Transverse colon (tissue), 4 donors: ENCODE data around the gene GRPR. TPM values are rescaled to one million over a fixed set of nuclear protein-coding genes. Genes with fewer than 3 reads are reported as not detected.
"Not testable (repeated sequence)": the region's sequence is repeated elsewhere in the genome, so short reads cannot be mapped to it uniquely, and the experiment has no call there.

Source experiments
- DNase-seq: peaks from one replicate; pipeline ENCODE4 v3.0.0-alpha.2; 2019
- H3K27ac ChIP-seq, 4 donors: fragments of 200-600 bp; sonication (generic); 2 replicates each; pipeline ENCODE4 v1.5.1; 2016 to 2018; ENCODE audit warnings: inconsistent platforms in 4 of 4
- H3K27me3 ChIP-seq: fragments of 200-600 bp; sonication (generic); 2 replicates; pipeline ENCODE4 v1.5.1; 2017; ENCODE audit warnings: inconsistent platforms
- H3K36me3 ChIP-seq, 4 donors: fragments of 200-600 bp; sonication (generic); 2 replicates each; pipeline ENCODE4 v1.5.1; 2017 to 2019; ENCODE audit warnings: inconsistent platforms in 4 of 4
- H3K4me1 ChIP-seq, 4 donors: fragments of 200-600 bp; sonication (generic); 2 replicates each; pipeline ENCODE4 v1.5.1; 2017 to 2020; ENCODE audit warnings: inconsistent platforms in 4 of 4
- H3K4me3 ChIP-seq, 4 donors: fragments of 200-600 bp; sonication (generic); 1 replicate in 1 of 4; 2 replicates in 3 of 4; pipeline versions ENCODE4 v1.5.1 to v1.6.1; 2017 to 2019; ENCODE audit warnings: inconsistent platforms in 4 of 4
- H3K9me3 ChIP-seq, 2 donors: fragments of 200-600 bp; sonication (generic); 2 replicates each; pipeline ENCODE4 v1.5.1; 2017 to 2019; ENCODE audit warnings: inconsistent platforms in 2 of 2
- EP300 ChIP-seq: sonication (generic); formaldehyde crosslinking; IDR thresholded peaks from one replicate; pipeline ENCODE4 v1.6.1; 2017; ENCODE audit warnings: antibody characterized with exemption, low read depth
- POLR2A ChIP-seq: fragments of 450-650 bp; IDR thresholded peaks from one replicate; pipeline ENCODE4 v1.6.1; 2016; ENCODE audit warnings: antibody characterized with exemption, mild to moderate bottlenecking, moderate library complexity
- POLR2AphosphoS5 ChIP-seq, 3 donors: sonication (generic); formaldehyde crosslinking; IDR thresholded peaks; one replicate each; pipeline ENCODE4 v1.6.1; 2016; ENCODE audit warnings: antibody characterized with exemption in 3 of 3
- WGBS, 2 donors: methylation state at CpG; one replicate each; pipeline ENCODE4 v1.1.5; 2018; ENCODE audit warnings: low coverage in 1 of 2; 5-methylcytosine and 5-hydroxymethylcytosine counted together
- in situ Hi-C, 4 donors: fragments of 200-750 bp; cut with MboI; loops; one replicate each; pipeline versions ENCODE4 v1.15.0 to v1.15.1; 2017; ENCODE audit warnings: low sequenced_read_pairs in 3 of 4, low pct_ligation_motif_present in 1 of 4, low pct_unique_long_range_greater_than_20kb in 1 of 4
- intact Hi-C: fragments of 100-400 bp; cut with DNase I; formaldehyde crosslinking; loops from one replicate; pipeline ENCODE4 v1.15.1; 2023; ENCODE audit warnings: low total_unique reads
- total RNA-seq, 4 donors: library from RNA; depleted of rRNA; stranded (reverse); fragments of >200 nt; gene quantifications; one replicate each; pipeline ENCODE4 v1.1.0, GENCODE V29; 2016
- TF ChIP-seq, protein P1 (sequence below), 5 experiments: fragments of 200-600 bp in 3 of 5; fragments of 450-650 bp in 2 of 5; sonication (generic) in 3 of 5; IDR thresholded peaks; 1 replicate in 2 of 5; 2 replicates in 3 of 5; pipeline ENCODE4 v1.5.1; 2016 to 2017; ENCODE audit warnings: antibody characterized with exemption in 5 of 5, inconsistent platforms in 3 of 5, mild to moderate bottlenecking in 2 of 5, moderate library complexity in 1 of 5

Gene GRPR
- total RNA-seq, 4 donors from 2014 or later, result 0.16 to 0.96 TPM; not detected in 2

DNA sequence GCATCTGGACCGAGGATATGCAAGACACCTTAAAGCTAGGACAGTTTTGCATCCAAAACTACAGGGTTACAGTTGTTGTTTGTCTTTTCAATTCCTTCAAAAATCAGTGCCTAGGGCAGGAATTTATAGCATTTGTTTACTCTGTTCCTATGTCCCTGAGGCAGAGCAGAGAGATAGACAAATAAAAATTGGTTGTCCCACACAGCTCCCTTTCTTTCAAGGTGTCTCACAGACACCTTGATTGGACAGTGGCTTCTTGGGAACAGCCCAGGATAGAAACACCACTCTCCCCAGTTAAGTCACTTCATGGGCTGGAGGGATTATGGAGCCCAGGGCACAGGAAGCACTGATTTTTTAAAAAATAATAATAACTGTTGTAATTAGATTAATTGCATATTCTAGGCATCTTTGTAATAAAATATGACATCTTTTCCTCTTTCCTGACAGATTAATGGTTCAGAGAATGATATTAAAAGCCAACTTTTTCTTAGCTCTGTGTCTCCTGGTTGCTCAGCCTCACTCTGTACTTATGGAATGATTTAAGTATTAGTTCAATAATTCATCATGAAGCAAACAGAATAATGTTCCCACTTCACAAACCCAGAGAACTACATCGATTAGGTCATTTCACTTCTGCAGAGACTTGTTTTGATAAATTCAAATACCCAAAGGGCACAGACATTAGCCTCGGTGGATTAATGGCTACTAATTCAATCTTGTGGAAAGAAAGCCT, 52.1 kb downstream of the GRPR start:
- DNase-seq, result no peak
- Histone ChIP-seq H3K4me3 (no peak overlapping the region), H3K4me1 (no peaks in the 10 kb centered on the region), H3K36me3 (no peaks in the 10 kb centered on the region), H3K27ac (no peak overlapping the region), H3K9me3 (no peaks in the 10 kb centered on the region), H3K27me3 (no peaks in the 10 kb centered on the region)
- intact Hi-C loops (no loop called here), in situ Hi-C loops (no loop called here)
- TF ChIP-seq, protein P1, sequence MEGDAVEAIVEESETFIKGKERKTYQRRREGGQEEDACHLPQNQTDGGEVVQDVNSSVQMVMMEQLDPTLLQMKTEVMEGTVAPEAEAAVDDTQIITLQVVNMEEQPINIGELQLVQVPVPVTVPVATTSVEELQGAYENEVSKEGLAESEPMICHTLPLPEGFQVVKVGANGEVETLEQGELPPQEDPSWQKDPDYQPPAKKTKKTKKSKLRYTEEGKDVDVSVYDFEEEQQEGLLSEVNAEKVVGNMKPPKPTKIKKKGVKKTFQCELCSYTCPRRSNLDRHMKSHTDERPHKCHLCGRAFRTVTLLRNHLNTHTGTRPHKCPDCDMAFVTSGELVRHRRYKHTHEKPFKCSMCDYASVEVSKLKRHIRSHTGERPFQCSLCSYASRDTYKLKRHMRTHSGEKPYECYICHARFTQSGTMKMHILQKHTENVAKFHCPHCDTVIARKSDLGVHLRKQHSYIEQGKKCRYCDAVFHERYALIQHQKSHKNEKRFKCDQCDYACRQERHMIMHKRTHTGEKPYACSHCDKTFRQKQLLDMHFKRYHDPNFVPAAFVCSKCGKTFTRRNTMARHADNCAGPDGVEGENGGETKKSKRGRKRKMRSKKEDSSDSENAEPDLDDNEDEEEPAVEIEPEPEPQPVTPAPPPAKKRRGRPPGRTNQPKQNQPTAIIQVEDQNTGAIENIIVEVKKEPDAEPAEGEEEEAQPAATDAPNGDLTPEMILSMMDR (IDR thresholded peaks at IDR 0.05), result no peak
- TF ChIP-seq POLR2A (no peak), POLR2AphosphoS5 (IDR thresholded peaks at IDR 0.05) (no peak), EP300 (no peak)
- WGBS, 2 donors, result 57 to 71% methylated on average over 1 to 3 of the region's 3 CpGs

DNA sequence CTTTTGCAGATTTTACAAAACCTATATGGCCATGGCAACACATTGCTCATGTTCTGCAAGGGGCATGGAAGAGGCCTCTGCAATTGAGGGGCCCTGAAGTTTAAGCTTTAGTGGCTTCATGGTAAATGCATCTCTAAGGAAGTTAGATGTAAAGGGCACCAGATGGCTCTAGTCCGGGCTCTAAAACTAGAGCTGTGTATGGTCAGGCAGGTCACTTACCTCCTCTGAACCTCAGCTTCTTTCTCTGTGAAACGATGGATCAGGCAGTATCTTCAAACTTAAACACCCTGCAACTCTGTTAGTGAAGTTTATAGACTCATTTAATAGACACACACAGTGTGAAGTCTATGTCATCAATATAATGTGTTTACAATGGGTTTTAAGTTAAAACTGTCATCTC, 53.9 kb downstream of the GRPR start:
- Histone ChIP-seq H3K4me3 (no peak overlapping the region), H3K27ac (no peak overlapping the region), H3K27me3 (no peaks in the 10 kb centered on the region), H3K9me3 (no peaks in the 10 kb centered on the region), H3K4me1 (no peaks in the 10 kb centered on the region), H3K36me3 (no peaks in the 10 kb centered on the region)
- WGBS, 2 donors, result 42% methylated on average over 2 of the region's 2 CpGs; no CpG with 5 or more reads in 1 of the 2 donors
- in situ Hi-C loops (no loop called here), intact Hi-C loops (no loop called here)
- no peak for TF ChIP-seq EP300
- TF ChIP-seq POLR2AphosphoS5 (IDR thresholded peaks at IDR 0.05), result no peak
- TF ChIP-seq POLR2A, result no peak
- DNase-seq, result no peak

DNA sequence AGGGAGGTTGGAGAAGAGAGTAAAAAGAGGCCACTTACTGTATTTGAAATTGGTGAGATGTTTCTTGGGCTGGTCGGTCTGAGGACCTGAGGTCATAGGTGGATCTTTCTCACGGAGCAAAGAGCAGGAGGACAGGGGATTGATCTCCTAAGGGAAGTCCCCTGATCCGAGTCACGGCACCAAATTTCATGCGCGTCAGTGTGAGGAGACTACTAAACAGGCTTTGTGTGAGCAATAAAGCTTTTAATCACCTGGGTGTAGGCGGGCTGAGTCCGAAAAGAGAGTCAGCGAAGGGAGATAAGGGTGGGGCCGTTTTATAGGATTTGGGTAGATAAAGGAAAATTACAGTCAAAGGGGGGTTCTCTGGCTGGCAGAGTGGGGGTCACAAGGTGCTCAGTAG, 60.5 kb downstream of the GRPR start:
- 48 to 55% methylated on average over 5 to 10 of the region's 10 CpGs for WGBS, 2 donors
- H3K4me1 ChIP-seq, H3K27me3 ChIP-seq, H3K27ac ChIP-seq, in situ Hi-C loops, H3K36me3 ChIP-seq, H3K4me3 ChIP-seq, H3K9me3 ChIP-seq, intact Hi-C loops: not testable (repeated sequence)
- peak; percentile 16 for DNase-seq

- Histone ChIP-seq H3K27ac (no peak overlapping the region), H3K4me3 (no peak overlapping the region), H3K9me3 (no peaks in the 10 kb centered on the region), H3K27me3 (no peaks in the 10 kb centered on the region), H3K4me1 (no peaks in the 10 kb centered on the region), H3K36me3 (no peaks in the 10 kb centered on the region)
- DNase-seq, result no peak
- WGBS, 2 donors, result 80% methylated on average over 2 of the region's 2 CpGs; no CpG with 5 or more reads in 1 of the 2 donors
- in situ Hi-C loops, result no loop called here
- intact Hi-C loops, result no loop called here
- no peak for TF ChIP-seq POLR2AphosphoS5 (IDR thresholded peaks at IDR 0.05)
- no peak for TF ChIP-seq EP300
- no peak for TF ChIP-seq POLR2A
- TF ChIP-seq, protein P1 (IDR thresholded peaks at IDR 0.05), result no peak
Measured at GRCh38 chrX:16185725-16186136, 62.4 kb downstream of the GRPR start.

DNA sequence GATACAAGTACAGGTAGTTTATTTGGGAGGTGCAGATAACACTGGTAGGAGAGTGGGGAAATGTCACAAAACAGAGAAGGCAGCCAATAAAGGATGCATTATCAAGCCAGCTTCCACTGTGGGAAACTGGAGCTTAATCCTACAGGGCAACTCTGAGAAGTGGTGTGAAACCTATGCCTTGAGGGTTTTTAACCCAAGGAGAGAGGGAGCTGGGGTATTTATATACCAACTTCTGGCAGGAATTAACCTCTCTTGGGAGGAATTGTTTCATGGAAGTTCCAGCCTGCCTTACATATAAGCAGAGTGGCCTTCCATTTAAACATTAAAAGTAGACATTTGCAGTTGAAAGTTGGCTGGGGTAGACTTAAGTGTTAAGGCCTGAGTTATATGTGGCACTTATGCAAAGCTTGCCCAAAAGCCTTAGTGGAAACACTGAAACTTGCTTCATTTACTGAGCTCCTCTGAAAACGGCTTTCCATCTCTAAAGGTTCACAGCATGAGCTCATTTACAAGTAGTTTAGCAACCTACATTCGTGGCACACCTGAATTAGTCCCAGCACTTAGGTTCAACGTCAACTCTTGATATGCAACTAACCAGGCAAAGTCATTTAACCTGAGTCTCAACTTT, 63.1 kb downstream of the GRPR start:
- in situ Hi-C loops (no loop called here), intact Hi-C loops (no loop called here)
- no peaks in the 10 kb centered on the region for H3K36me3 ChIP-seq
- WGBS, 2 donors, result 58% methylated on average over 3 of the region's 3 CpGs; no CpG with 5 or more reads in 1 of the 2 donors
- no peaks in the 10 kb centered on the region for H3K27me3 ChIP-seq
- no peak for DNase-seq
- no peaks in the 10 kb centered on the region for H3K9me3 ChIP-seq
- H3K4me1 ChIP-seq, result no peaks in the 10 kb centered on the region
- no peak overlapping the region for H3K27ac ChIP-seq
- H3K4me3 ChIP-seq, result no peak overlapping the region
- TF ChIP-seq, protein P1 (IDR thresholded peaks at IDR 0.05), result no peak
- TF ChIP-seq POLR2A (no peak), EP300 (no peak), POLR2AphosphoS5 (IDR thresholded peaks at IDR 0.05) (no peak)
